Measurements from ENCODE around the gene PIK3C2G. TPM values are rescaled to one million over a fixed set of nuclear protein-coding genes. Genes with fewer than 3 reads are reported as not detected.
"Not testable (repeated sequence)": the region's sequence is repeated elsewhere in the genome, so short reads cannot be mapped to it uniquely, and the experiment has no call there.

The PIK3C2G gene
- total RNA-seq, 1 donor from 2014 or later: 26.0 TPM

- Mint-ChIP-seq H3K4me1 (ENCODE audit: low read depth) (no peaks in the 10 kb centered on the region), H3K4me3 (ENCODE audit: low read depth) (no peak overlapping the region), H3K36me3 (ENCODE audit: insufficient read depth) (peaks cover 1% of the 10 kb centered on the region), H3K9me3 (ENCODE audit: low read depth) (peaks cover 7% of the 10 kb centered on the region), H3K27me3 (no peaks in the 10 kb centered on the region), H3K27ac (no peak overlapping the region)
- DNase-seq (ENCODE audit: low spot score, unreplicated experiment): no peak
- TF ChIP-seq CTCF (IDR thresholded peaks at IDR 0.05; ENCODE audit: unreplicated experiment): no peak
These were observed 428.5 kb downstream of the PIK3C2G start for GRCh38 chr12:18689771-18690170.

- H3K4me3 Mint-ChIP-seq (ENCODE audit: low read depth): no peak overlapping the region
- no peak for DNase-seq (ENCODE audit: low spot score, unreplicated experiment)
- no peak overlapping the region for H3K27ac Mint-ChIP-seq
- H3K27me3 Mint-ChIP-seq: no peaks in the 10 kb centered on the region
- no peak for TF ChIP-seq CTCF (IDR thresholded peaks at IDR 0.05; ENCODE audit: unreplicated experiment)
- H3K9me3 Mint-ChIP-seq (ENCODE audit: low read depth): peaks cover 7% of the 10 kb centered on the region
- peaks cover 1% of the 10 kb centered on the region for H3K36me3 Mint-ChIP-seq (ENCODE audit: insufficient read depth)
- H3K4me1 Mint-ChIP-seq (ENCODE audit: low read depth): no peaks in the 10 kb centered on the region
These were observed 429.3 kb downstream of the PIK3C2G start for GRCh38 chr12:18690653-18691052.

- not testable (repeated sequence) for H3K36me3 Mint-ChIP-seq (ENCODE audit: insufficient read depth); H3K4me1 Mint-ChIP-seq (ENCODE audit: low read depth); H3K4me3 Mint-ChIP-seq (ENCODE audit: low read depth); DNase-seq (ENCODE audit: low spot score, unreplicated experiment); H3K9me3 Mint-ChIP-seq (ENCODE audit: low read depth); H3K27ac Mint-ChIP-seq; H3K27me3 Mint-ChIP-seq
These were observed 432.7 kb downstream of the PIK3C2G start for GRCh38 chr12:18693986-18694385.

- Mint-ChIP-seq H3K4me3 (ENCODE audit: low read depth) (no peak overlapping the region), H3K4me1 (ENCODE audit: low read depth) (peaks cover 11% of the 10 kb centered on the region), H3K27me3 (no peaks in the 10 kb centered on the region), H3K9me3 (ENCODE audit: low read depth) (peaks cover 7% of the 10 kb centered on the region), H3K36me3 (ENCODE audit: insufficient read depth) (peaks cover 1% of the 10 kb centered on the region), H3K27ac (no peak overlapping the region)
- no peak for DNase-seq (ENCODE audit: low spot score, unreplicated experiment)
- TF ChIP-seq CTCF (IDR thresholded peaks at IDR 0.05; ENCODE audit: unreplicated experiment): no peak
These were observed 435.8 kb downstream of the PIK3C2G start for GRCh38 chr12:18696971-18697602.

Other genes with a start within 250 kb of the PIK3C2G start
- gene RERGL, start 171.3 kb upstream of the PIK3C2G start, total RNA-seq: not detected in 2 replicates